HG03439 (cell line): ENCODE results near the gene AUTS2.

Experiments
- ATAC-seq: cut with Tn5 transposase; IDR thresholded peaks from one replicate; pipeline ENCODE4 v1.9.1; 2021; ENCODE audit warnings: mild to moderate bottlenecking, moderate library complexity; ENCODE audit not compliant: unreplicated experiment

The AUTS2 gene

GRCh38 chr7:69598081-69598486 is at the start of gene AUTS2:
AUTS2 (plus strand) TSS chr7:69598475; CDS start chr7:69599654, 1,179 bp downstream.
- peak; percentile 54 for ATAC-seq

GRCh38 chr7:69550991-69551390 is 47.3 kb upstream of the AUTS2 start:
- no peak for ATAC-seq

DNA sequence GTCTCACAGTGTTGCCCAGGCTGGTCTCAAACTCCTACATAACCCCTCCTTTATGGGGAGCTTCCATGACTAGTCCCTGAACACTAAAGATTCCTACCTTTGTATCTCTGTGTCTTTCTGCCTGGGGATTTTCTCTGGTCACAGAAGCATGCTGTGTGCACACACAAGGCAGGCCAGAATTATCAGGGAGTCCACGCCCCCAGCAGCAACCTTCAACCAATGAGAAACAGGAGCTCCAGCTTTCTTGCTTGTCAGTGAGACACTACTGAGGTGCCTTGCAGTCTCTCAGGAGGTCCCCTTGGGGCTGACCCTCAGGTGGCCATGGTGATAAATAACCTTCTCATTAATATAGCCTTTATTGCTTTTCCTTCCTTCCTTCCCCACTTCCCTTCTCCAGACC is 45.1 kb upstream of the AUTS2 start:
- ATAC-seq: no peak

DNA sequence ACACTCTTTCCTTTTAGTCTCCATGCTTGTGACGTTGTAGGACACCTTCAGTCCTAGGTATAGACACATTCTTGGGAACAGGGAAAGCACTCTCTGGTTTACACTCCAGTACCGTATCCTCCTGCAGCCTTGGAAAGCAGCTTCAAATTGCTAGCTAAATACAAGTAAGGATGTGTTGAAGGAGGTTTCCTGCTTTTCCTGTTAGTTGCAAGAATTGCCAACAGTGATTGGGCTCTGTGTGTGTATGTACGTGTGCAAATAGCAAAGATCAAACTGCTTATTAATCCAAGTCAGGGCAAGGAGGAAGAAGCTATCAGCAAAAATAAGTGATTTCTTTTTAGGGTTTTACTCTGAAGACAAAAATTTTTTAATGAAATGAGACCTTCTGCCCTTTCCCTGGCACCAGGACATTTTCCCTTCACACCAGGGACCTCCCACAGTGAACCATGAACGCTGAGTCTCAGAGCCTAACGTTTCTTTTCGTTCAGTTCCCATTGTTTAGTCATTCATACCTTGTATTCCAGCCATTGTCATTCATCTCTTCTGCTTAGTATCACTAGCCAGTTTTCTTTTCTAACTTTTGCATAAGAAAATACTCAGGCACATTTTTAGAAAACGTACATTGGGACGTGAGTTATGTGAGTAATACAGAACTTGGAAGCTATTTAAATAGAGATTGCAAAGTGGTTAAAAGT is 36.9 kb upstream of the AUTS2 start:
- ATAC-seq: no peak

GRCh38 chr7:69564454-69565417 is 33.5 kb upstream of the AUTS2 start:
- ATAC-seq: peak; percentile 84

- ATAC-seq: no peak
These were observed 30.5 kb upstream of the AUTS2 start for GRCh38 chr7:69567800-69568199.

DNA sequence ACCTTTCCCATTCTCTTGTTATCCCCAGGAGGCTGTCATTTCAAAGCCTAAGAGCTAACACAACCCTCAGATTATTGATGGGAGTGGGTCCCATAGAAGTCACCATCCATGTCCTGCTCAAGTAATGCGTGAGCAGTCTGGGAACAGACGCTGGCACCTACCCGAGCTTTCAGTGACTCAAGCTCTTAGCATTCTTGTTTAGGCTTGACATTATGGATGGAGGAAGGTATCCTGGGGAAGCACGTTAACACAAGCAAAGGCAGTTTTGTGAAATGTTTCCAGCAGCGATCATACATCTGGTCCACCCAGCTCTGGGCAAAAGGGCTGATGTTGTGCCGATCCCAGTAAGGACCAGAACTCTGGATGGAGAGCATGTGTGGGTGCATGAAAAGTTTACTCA is 30.0 kb upstream of the AUTS2 start:
- no peak for ATAC-seq

GRCh38 chr7:69575651-69576050 is 22.6 kb upstream of the AUTS2 start:
- ATAC-seq: no peak

- no peak for ATAC-seq
These were observed 21.1 kb upstream of the AUTS2 start for GRCh38 chr7:69577221-69577620.

- ATAC-seq: no peak
These were observed 13.1 kb upstream of the AUTS2 start for GRCh38 chr7:69585169-69585568.

- ATAC-seq: no peak
These were observed 12.0 kb upstream of the AUTS2 start for GRCh38 chr7:69586321-69586720.

DNA sequence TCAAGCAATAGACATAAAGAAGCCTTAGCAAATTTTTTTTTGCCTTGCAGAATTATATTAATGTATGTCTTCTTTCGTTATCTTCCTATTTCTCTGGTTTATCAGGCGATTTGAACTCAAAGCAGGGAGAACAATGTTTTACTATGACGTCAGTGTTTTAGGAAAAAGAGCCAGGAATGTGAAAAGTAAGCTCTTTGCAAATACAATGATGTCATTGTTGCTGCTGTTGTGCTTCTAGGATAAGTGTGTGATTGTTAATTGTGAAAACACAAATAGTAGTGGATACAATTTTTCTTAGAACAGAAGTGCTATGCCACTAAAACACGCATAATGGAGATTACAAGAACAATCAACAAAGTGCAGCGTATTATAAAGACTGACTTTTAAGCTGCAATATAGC is 9.5 kb upstream of the AUTS2 start:
- no peak for ATAC-seq

- no peak for ATAC-seq
These were observed 6.5 kb upstream of the AUTS2 start for GRCh38 chr7:69591805-69592204.

DNA sequence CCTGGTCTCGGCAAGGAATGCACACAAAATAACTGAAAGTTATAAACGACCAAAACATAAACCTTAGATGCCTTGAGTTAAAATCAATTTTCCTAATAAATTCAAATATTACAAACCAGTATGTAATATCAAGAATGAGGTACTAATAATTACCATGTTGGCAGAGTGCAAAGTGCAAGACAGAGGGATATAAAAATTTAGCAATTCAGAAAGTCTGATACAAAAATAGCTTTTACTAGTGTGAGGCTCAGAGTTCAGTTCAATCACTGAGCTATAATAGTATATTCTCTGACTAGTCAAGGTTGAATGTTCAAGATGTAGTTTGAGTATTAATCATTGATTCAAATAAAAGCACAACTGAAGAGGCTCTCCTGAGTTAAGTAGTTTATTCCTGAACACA is 4.8 kb upstream of the AUTS2 start:
- no peak for ATAC-seq

- ATAC-seq: no peak
These were observed 2.9 kb upstream of the AUTS2 start for GRCh38 chr7:69595415-69595814.

GRCh38 chr7:69596056-69596455 is 2.2 kb upstream of the AUTS2 start:
- ATAC-seq: no peak

DNA sequence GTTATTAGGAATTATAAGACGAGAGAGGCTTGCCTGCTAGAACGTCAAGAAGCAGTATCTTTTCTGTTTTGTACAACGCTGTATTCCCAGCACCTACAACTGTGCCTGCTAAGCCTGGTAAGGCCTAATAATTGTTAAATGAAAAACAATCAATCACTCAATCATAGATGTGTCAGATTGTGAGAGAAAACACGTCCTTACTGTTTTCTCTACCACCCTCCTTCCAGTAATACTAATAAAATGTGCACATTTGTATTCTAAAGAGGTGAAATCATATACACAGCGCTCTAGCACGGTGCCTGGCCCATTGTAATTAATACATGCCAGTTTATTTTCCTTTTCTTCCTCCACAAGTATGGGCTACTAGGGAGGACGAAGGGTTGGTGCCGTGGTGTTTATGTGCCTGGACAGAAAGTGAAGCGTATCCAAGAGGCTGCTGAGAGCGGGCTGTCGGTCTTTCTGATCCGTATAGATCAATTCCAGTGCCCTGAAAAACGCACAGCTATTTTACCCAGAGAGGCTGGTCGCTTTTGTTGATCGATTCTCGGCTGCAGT is 1.5 kb upstream of the AUTS2 start:
- ATAC-seq: no peak

GRCh38 chr7:69597278-69598076 is 798 bp upstream of the AUTS2 start:
- peak; percentile 22 for ATAC-seq

DNA sequence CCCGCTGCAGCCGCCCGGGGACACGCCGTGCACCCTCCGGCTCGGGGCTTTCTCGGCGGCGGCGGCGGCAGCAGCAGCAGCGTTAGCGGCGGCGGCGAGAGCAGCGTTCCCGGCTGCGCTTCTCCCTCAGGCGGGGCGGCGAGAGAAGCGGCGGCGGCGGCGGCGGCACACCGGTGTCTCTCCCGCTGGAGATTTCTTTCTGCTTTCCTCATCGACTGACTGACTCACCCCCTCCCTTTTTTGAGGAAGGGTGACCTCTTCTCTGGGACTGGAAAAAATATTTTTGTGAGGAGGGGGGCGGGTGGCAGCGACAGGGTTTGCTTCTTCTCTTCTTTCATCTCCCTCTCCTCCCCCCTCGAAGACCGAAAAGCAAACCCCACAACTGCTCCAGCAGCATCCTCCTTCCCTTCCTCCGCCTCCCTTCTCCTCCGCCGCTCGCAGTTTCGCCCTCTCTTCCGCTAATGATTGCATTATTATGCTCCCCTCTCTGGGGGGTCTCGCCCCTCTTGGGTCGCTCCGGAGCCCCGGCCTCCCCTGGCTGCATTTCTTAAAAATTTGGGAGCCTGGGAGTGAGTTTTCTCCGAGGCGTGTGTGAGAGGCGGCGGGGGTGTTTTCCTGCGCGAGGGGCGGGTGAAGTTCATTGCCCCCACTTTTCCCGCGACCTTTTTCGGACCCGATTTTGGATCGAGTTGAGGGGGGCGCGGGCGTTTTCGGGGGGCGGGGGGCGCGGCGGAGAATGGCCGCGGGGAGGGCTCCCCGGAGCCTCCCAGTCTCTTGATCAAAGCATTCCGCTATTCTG is 411 bp downstream of the AUTS2 start:
- peak; percentile 1 for ATAC-seq

- ATAC-seq: no peak
These were observed 1.1 kb downstream of the AUTS2 start for GRCh38 chr7:69599286-69599954.
